HG02610 (cell line): ENCODE results near the gene CRHR1.

Experiments used
- ATAC-seq: cut with Tn5 transposase; IDR thresholded peaks from one replicate; pipeline ENCODE4 v1.9.1; 2021; ENCODE audit warnings: mild to moderate bottlenecking, moderate library complexity; ENCODE audit not compliant: unreplicated experiment

CRHR1 gene

GRCh38 chr17:45757431-45758218 is 26.5 kb upstream of the CRHR1 start:
- ATAC-seq, result no peak

- ATAC-seq, result no peak
Observed at GRCh38 chr17:45758544-45758943, 25.6 kb upstream of the CRHR1 start.

- ATAC-seq, result no peak
Observed at GRCh38 chr17:45759761-45760160, 24.4 kb upstream of the CRHR1 start.

GRCh38 chr17:45761957-45762565 is 22.1 kb upstream of the CRHR1 start:
- ATAC-seq, result no peak

GRCh38 chr17:45763182-45763581 is 20.9 kb upstream of the CRHR1 start:
- no peak for ATAC-seq

GRCh38 chr17:45764479-45764878 is 19.6 kb upstream of the CRHR1 start:
- no peak for ATAC-seq

- ATAC-seq, result no peak
Observed at GRCh38 chr17:45768000-45768399, 16.1 kb upstream of the CRHR1 start.

GRCh38 chr17:45770632-45771270 is 13.4 kb upstream of the CRHR1 start:
- no peak for ATAC-seq

- ATAC-seq, result no peak
Observed at GRCh38 chr17:45771271-45771959, 12.7 kb upstream of the CRHR1 start.

- ATAC-seq, result no peak
Observed at GRCh38 chr17:45775148-45775547, 9.0 kb upstream of the CRHR1 start.

GRCh38 chr17:45775576-45776011 is 8.5 kb upstream of the CRHR1 start:
- no peak for ATAC-seq

GRCh38 chr17:45776896-45777295 is 7.2 kb upstream of the CRHR1 start:
- ATAC-seq, result no peak

- no peak for ATAC-seq
Observed at GRCh38 chr17:45777388-45777787, 6.7 kb upstream of the CRHR1 start.

GRCh38 chr17:45780921-45781320 is 3.2 kb upstream of the CRHR1 start:
- ATAC-seq, result no peak

- no peak for ATAC-seq
Observed at GRCh38 chr17:45782889-45783592, 1.1 kb upstream of the CRHR1 start.

- no peak for ATAC-seq
Observed at GRCh38 chr17:45783593-45784292, 377 bp upstream of the CRHR1 start.

- no peak for ATAC-seq
Observed at GRCh38 chr17:45784741-45785479, 790 bp downstream of the CRHR1 start.

- ATAC-seq, result no peak
Observed at GRCh38 chr17:45785480-45786193, 1.5 kb downstream of the CRHR1 start.

GRCh38 chr17:45786349-45786748 is 2.2 kb downstream of the CRHR1 start:
- ATAC-seq, result no peak
